NCI-H187 (cell line): Measurements from ENCODE around the gene SLC39A1.
"Not testable (repeated sequence)": the region's sequence is repeated elsewhere in the genome, so short reads cannot be mapped to it uniquely, and the experiment has no call there.

Experiments used
- DNase-seq, 2 experiments: peaks; one replicate each; lab custom pipeline; 2025; lab: John Stamatoyannopoulos, UW

SLC39A1 gene, protein sequence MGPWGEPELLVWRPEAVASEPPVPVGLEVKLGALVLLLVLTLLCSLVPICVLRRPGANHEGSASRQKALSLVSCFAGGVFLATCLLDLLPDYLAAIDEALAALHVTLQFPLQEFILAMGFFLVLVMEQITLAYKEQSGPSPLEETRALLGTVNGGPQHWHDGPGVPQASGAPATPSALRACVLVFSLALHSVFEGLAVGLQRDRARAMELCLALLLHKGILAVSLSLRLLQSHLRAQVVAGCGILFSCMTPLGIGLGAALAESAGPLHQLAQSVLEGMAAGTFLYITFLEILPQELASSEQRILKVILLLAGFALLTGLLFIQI

DNA sequence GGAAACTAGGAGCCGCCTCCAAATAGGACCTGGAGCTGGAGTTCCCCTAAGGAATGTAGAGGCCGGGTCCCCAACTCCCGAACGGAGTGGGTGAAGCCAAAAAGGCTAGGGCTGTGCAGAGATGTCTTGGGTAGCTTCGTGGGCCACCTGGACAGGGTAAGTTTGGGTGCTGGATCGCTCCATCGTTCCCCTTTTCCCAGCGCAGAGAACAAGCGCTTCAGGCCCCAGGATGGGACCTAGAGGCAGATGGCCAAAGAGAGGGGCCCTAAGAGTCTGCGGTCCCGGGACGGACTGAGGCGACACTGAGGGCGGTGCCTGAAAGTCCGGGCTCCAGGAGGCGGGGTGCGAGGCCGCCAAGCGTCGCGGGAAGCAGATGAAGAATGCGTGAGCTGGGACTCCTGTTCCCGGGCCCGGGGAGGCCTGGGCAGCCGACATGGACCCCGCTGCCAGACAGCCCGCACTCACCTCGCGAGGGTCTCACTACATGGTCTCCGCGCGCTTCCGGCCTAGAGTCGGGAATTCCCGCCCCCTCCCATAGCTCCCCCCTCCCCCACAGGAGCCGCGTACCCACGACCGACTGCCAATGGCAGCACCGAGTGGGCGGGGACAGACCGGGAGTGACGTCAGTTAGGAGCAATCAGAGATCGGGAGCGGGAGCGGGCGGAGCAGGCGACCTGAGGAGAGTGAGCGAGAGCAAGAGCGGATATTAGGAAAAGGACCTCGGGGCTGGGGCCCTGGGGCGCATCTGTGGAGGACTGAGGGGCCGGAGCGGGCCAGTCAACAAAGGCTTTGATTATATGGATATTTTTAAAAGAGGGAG lies at the start of gene SLC39A1:
TSS of gene SLC39A1 (minus strand) at position 508 of the 820 bp plus-strand sequence. CDS start 822 bp downstream, outside the sequence.
- peak; percentile 99 to 100 for DNase-seq

DNA sequence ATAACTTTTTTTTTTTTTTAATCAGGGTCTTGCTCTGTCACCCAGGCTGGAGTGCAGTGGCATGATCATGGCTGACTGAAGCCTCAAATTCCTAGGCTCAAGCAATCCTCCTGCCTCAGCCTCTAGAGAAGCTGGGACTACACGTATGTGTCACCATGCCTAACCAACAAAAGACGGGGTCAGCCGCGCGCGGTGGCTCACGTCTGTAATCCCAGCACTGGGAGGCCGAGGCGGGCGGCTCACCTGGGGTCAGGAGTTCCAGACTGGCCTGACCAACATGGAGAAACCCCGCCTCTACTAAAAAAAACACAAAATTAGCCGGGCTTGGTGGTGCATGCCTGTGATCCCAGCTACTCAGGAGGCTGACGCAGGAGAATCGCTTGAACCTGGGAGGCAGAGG lies 49.2 kb upstream of the SLC39A1 start:
- DNase-seq: not testable (repeated sequence)

DNA sequence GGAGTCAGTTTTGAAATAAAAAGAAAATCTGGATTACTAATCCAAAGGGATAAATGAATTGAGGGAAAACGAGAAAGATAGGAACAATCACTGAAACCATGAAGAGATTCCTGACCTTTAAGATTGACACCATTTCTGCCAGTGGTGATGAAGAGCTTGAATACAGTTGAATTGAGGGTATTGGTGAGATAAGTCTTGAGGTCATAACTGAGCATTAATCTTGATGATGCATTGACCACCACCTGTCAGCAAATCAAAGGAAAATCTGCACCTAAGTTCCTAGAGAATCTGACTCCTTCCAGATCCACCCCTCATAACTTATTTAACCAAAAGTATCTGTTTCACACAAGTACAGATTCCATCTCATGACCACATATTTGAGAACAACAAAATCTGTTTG lies 48.8 kb upstream of the SLC39A1 start:
- DNase-seq: no peak

DNA sequence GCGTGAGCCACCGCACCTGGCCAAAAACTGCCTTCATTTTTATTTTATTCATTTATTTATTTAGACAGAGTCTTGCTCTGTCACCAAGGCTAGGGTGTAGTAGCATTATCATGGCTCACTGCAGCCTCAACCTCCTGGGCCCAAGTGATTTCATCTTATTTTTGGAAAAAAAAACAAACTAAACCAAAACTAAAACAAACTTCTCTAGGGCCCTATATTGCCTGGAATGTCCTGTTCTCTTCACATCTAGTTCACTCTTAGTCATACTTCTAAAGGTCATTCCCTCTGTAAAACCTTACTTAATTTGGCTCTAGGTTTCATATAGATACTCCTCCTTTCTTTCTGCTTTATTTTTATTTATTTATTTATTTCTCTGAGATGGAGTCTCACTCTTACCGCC lies 42.8 kb upstream of the SLC39A1 start:
- no peak for DNase-seq

DNA sequence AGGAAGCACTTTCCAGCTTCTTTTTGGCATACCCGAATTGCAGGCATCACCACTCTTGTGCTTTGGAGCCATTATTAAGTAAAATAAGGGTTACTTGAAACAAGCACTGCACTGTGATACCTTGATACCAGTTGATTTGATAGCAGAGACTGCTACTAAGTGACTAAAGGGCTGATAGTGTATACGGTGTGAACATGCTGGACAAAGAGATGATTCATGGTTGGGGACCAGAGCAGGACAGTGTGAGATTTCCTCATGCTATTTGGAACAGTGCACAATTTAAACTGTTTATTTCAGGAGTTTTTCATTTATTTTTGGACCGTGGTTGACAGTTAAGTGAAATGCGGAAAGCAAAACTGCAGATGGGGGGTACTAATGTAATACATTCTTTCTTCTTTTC lies 37.1 kb upstream of the SLC39A1 start:
- DNase-seq: no peak

DNA sequence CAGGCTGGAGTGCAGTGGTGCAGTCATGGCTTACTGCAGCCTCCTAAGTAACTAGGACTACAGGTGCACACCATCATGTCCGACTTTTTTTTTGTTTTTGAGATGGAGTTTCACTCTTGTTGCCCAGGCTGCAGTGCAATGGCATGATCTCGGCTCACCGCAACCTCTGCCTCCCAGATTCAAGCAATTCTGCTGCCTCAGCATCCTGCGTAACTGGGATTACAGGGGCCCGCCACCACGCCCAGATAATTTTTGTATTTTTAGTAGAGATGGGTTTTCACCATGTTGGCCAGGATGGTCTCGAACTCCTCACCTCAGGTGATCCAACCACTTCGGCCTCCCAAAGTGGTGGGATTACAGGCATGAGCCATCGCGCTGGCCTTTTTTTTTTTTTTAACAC lies 33.5 kb upstream of the SLC39A1 start:
- DNase-seq: not testable (repeated sequence)

DNA sequence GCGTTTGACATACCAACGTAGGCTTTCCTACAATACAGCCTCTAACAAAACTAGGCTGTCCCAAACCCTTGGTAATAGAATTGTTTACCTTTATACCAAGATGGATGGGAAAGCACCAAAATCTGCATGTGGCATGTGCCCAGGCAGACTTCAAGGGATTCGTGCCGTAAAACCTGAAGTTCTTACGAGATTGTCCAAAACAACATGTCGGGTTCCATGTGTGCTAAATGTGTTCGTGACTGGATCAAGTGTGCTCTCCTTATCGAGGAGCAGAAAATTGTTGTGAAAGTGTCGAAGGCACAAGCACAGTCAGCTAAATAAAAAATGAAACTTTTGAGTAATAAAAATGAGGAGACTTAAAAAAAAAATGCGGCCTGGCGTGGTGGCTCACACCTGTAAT lies 32.3 kb upstream of the SLC39A1 start:
- no peak for DNase-seq

DNA sequence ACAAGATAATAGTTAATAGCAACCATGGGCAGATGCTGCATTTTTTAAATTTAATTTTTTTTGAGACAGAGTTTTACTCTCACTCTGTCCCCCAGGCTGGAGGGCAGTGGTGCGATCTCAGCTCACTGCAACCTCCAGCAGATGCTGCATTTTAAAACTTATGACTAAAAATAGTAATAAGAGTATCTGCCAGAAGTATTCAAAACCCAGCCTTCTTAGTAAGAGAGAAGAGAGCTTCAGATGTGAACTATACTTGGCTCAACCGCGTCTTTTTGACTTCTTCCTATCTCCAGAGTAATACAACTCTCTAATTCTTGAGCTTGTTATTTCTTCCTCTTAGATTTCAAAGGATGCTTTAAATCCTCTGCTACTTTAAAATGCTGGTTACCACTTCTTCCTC lies 31.9 kb upstream of the SLC39A1 start:
- DNase-seq: no peak

DNA sequence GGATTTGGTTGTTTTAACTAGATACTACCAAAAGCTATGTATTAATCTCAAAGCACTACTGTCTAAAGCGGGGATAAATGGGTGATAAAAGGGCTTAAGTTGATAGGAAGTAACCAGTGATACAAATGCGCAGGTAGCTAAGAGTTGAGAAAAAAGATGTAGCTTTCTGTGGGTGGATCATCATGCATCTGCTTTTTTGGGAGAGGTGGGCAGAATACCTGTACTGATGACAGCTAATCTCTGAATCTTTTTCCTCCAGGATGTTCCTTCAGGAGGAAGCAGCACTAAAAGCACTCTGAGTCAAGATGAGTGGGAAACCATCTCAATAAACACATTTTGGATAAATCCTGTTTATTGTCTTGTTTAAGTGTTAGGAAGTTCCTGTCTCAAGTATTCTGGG lies 28.5 kb upstream of the SLC39A1 start:
- no peak for DNase-seq

DNA sequence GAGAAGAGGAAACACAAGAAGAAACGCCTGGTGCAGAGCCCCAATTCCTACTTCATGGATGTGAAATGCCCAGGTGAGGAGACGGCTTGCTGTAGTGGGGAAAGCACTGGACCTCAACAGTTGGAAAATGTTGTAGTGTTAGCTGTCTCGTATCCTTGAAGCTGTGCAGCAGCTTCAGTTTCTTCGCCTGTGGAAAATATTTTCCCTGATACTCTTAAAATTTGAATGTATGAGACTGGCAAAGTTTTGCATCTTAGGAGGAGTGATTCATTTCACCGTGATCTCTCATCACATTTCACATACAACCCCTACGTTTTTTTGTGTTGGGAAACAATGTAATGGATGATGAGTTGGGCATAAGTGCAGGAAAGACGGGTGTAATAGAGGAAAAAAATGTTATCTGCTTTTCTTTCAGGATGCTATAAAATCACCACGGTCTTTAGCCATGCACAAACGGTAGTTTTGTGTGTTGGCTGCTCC lies 27.9 kb upstream of the SLC39A1 start:
- no peak for DNase-seq

DNA sequence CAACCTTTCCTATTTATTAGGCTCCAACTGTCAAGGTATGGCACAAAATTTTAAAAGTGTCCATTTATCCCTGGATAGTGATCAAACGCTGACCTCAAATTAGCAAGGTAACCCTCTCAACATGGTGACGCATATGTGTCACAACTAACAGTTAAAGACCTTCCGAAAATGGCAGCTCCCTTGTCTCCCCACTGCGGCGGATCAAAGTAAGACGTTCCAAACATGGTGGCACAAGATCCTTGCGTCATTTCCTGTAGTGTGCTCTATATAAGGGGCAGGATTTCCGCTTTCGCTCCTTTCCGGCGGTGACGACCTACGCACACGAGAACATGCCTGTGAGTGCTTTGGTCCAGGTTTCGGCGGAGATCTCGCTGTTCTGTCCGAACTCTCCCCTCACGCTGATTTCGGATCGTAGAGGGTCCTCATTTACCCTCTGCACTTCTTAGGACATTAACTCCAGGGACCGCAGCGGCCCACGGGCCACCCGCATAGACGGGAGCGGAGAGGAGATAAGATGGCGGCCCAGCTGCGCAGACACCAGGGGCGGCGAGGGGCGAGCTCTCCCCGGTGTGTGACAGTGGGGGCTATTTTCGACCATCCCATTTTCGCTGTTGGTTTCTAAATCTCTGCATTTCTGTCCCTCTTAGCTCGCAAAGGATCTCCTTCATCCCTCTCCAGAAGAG lies 27.3 kb upstream of the SLC39A1 start, which contains the start of gene RPS27:
TSS of gene RPS27 (plus strand) at position 295 of the 683 bp plus-strand sequence. CDS start at position 330, 35 bp downstream.
- peak; percentile 97 to 99 for DNase-seq

DNA sequence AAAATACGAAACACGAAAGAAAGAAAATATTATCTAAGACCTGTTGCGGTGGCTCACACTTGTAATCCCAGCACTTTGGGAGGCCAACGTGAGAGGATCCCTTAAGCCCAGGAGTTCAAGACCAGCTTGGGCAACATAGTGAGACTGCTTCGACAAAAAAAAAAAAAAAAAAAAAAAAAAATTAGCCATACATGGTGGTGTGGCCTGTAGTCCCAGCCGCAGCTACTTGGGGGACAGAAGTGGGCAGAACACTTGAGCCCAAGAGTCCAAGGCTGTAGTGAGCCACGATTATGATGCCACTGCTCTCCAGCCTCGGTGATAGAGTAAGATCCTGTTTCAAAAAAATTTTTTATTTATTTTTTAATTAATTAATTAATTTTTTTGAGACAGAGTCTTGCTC lies 24.3 kb upstream of the SLC39A1 start:
- no peak for DNase-seq

DNA sequence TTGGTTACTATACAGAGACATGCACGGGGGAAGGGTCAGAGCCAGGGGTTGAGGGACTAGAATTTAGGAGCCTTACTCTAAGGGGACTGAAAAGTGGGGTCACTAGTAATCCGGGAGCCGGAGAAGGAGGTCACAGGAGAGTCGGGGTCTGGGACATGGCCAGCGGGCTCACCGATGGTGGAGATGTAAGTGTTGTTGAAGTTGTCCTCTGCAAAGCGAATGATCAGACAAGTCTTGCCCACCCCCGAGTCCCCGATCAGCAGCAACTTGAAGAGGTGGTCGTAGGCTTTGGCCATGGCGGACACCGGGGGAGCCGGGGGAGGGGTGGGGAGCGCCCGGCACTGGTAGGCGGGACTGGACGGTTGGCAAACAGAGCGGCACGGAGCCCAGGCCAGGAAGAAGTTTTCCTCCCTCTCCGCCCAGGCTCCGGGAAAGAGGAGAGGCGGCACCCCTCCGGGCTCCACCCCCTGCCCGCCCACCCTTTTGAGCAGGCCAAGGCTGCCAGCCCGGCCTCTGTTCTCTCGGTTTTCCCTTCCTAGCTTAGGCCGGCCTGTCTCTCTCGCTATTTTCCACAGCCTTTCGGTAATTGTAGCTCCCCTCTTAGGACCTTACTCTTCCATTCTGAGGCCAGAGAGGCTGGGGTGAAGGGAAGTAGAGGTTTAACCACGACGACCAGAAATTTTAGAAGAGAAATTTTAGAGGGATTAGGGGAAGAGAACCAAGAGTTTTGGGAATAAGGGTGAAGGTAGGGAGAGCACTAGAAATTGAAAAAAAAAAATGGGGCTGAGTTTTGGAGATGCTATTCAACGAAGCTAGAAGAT lies 22.8 kb upstream of the SLC39A1 start, which contains the start of gene RAB13:
TSS of gene RAB13 (minus strand) at position 399 of the 821 bp plus-strand sequence. CDS start at position 296, 103 bp downstream.
- no peak for DNase-seq

DNA sequence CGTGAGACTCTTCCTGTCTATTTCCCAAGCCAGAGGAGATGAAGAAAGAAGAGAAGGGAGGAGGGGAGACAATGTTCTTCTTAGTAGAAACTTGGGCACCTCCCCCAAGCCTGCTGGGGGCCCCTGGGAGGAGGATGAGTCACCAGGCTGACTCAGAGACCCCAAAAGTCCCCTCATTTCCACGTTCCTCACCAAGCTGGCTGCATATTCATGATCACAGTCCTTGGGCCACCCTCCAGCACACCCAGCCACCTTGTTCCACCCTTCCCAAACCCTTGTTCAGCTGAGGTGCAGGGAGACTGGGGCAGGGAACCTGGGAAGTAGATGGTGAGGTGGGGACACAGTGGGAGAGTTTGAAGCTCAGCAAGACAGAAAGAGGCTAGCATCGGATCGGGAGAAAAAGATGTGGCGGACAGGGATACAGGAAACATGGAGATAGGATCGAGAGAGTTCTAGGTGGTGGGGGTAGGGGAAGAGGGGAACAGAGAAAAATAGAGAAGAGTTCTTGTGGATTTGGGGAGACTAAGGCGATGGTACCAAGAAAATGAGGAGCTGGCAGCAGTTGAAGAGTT lies 22.1 kb upstream of the SLC39A1 start:
- DNase-seq: no peak

DNA sequence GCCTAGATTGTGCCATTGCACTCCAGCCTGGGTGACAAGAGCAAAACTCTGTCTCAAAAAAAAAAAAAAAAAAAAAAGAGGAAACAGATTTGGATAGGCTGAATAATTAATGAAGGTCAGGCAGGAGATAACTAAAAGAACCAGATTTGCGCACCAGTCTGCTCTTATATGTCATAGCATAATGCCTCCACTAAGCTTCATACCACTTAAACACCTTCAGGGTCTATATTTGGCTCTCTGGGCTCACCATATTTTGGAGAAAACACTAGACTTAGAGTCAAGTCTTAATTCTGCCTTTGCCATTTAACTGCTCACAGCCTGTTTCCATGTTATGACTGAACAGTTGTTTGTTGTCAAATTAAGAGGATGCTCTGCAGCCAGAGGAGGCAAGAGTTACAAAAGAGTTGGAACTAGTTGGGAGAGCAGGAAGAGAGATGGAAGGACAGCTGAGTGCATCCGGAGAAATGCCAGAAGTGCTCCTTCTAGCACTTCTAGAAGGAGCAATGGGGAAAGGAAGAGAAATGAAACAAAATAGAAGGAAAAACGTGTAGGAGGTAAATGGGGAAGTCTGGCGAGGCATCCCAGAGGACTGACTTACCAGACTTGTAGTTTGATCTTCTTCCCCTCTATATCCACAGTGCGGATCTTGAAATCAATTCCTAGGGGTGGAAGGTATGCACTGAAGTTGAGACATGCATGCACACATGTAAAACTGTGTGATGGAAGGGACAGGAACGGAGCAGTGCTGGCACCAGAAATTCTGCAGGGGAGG lies 21.0 kb upstream of the SLC39A1 start:
- no peak for DNase-seq

DNA sequence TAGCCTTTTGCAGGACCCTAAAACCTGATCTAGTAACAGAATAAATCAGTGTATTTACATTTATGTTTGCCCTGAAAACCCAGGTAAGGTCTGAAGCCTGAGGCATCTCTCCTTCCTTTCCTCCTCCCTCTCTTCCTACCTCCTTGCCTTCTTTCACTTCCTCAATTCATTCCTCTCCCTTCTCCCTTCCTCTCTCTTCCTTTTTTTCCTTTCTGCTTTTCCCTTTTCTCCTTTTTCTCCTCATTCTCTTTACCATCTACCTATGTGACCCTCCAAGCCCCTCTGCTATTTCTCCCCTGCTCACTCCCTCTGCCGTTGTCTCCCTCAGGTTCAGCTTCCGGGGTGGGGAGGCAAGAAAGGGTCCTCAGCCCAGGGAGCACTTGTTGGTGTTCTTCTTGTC lies 18.4 kb upstream of the SLC39A1 start:
- DNase-seq: not testable (repeated sequence)

DNA sequence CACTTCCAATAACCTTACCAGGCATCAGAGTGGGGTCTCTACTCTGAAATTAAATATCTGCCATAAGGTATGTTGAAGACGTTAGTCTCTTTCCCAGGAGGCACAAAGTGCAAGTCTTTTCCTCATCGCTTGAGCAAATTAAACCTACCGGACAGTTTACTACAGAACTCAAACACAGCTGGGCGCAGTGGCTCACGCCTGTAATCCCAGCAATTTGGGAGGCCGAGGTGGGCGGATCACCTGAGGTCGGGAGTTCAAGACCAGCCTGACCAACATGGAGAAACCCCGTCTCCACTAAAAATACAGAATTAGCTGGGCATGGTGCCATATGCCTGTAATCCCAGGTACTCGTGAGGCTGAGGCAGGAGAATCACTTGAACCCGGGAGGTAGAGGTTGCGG lies 15.8 kb upstream of the SLC39A1 start:
- not testable (repeated sequence) for DNase-seq

DNA sequence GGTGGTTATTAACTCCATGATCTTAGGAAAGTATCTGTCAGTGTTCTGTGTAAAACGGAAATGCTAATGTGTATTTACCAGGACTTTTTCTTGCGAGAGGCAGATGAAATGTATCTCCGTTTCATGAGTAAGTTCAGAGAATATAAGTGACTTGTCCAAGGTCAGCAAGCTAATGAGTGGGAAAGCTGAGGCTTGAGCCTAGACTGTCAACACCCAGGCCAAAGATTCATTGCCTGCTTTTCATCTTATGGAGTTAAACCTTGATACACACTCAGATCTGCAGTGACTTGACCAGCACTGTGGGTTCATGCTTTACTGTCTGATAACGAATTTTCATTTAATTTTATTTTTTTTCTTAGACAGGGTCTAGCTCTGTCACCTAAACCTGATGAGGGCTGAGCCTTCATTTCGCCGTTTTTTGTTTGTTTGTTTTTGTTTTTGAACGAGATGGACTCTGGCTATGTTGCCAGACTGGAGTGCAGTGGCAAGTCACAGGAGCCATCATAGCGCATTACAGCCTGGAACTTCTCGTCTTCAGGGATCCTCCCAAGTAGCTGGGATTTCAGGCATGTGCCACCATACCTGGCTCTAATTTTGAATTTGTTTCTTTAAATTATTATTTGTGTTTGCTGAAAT lies 15.1 kb upstream of the SLC39A1 start:
- DNase-seq: no peak
